ENCODE results near the gene NSMF.

GRCh38 chr9:137499416-137499815 is 40.3 kb upstream of the NSMF start:
- no peak for TF ChIP-seq POLR2A (IDR thresholded peaks at IDR 0.05; ENCODE audit: control extremely low read depth in 1 of 2, low read depth in 2 of 2, low read length in 2 of 2)
- no peak for TF ChIP-seq YY1 (IDR thresholded peaks at IDR 0.05; ENCODE audit: low read depth, low read length)
- no peak for TF ChIP-seq HDAC6 (IDR thresholded peaks at IDR 0.05; ENCODE audit: low read depth, low read length)
- no peak for TF ChIP-seq KDM4A (IDR thresholded peaks at IDR 0.05; ENCODE audit: low read depth, low read length, severe bottlenecking)
- TF ChIP-seq CTCF (IDR thresholded peaks at IDR 0.05; ENCODE audit: control extremely low read depth in 1 of 3, insufficient read depth in 1 of 3, low read depth in 1 of 3, low read length in 3 of 3), result no peak
- no peak for TF ChIP-seq EP300 (IDR thresholded peaks at IDR 0.05; ENCODE audit: borderline replicate concordance in 1 of 2, low read depth in 2 of 2, low read length in 2 of 2)
- TF ChIP-seq MAX (IDR thresholded peaks at IDR 0.05), result no peak
- no peak for TF ChIP-seq NRF1 (IDR thresholded peaks at IDR 0.05; ENCODE audit: low read depth, low read length)
- no peak for TF ChIP-seq POLR2AphosphoS5 (IDR thresholded peaks at IDR 0.05; ENCODE audit: low read depth, low read length)

All from H1 (cell line).